Activated gamma-delta T cell (primary cell): ENCODE data around the gene SRRM2.

Experiments used
- DNase-seq: peaks from one replicate; lab custom pipeline; 2025; lab: John Stamatoyannopoulos, UW

SRRM2 gene

DNA sequence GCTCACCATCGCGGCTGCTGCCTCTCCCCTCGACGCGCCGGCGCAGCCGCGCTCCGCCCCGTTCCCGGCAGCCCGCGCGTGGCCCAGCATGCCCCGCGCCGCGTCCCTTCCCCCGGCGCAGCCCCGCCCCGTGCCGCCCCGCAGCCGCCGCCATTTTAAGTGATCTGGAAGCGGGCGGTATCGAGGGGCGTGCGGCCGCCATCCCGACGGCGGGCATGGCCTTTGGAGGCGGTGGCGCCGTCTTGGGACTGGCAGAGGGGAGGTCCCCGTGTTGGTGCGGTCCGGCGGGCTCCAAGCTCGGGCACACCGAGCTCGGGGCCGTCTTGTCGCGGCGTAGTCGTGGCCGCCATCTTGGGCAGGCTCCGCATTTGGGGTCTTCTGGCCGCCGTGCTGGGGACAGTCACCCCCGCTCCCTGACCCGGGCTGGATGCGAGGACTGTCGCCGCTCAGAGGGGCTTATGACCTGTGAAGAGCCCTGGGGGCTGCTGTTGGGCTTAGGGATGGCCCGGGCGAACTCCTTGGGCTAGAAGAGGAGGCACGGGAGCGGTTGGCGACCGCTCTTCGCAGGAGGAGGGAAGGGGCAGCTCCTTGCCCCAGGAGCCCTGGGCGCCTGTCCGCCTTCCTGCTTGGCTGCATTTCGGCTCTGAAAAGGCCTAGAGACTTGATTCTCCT lies 24.9 kb downstream of the SRRM2 start, which contains the start of gene ELOB:
Gene ELOB (minus strand): TSS at position 50 of the 672 bp plus-strand sequence. CDS start 41 bp downstream, at position 9.
- DNase-seq: peak; percentile 87

DNA sequence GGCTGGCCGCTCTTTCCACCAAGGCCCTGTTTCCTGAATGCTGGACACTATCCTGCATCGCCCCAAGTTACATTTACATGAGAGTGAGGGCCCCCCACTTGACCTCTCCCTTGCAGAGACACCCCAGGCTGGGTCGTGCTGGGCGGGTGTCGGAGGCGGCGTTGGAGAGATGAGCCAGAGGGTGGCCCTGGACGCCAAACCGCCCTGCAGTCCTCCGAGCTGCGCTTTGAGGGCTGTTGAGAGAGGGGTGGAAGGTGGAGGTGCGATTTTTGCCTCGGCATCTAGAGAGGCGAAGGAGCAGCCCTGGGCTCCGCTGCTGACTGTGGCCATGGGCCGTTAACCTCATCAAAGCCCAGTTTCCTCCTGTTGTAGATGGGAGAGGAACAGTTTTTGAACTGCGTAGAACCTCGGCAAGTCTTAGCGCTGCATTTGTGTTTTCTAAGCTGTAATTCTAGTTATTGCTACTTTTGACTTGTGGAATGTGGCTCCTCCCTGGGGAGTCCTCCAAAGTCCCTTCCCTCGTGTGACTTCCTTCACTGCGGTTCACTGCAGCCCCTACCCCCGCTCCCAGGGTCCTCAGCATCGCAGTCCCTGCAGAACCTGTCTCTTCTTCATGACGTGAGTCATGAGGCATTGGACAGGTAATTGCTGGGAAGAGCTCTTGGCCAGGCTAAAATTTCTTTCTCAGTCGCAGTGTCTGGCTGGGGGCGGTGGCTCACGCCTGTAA lies 25.6 kb downstream of the SRRM2 start:
- DNase-seq: no peak

DNA sequence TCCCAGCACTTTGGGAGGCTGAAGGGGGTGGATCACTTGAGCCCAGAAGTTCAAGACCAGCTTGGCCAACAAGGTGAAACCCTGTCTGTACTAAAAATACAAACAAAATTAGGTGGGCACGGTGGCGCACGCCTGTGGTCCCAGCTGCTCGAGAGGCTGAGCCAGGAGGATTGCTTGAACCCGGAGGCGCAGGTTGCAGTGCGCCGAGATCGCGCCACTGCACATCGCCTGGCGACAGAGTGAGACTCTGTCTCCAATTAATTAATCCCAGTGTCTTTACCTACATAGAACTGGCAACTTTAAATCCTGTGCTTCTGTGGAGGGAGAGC lies 26.2 kb downstream of the SRRM2 start:
- no peak for DNase-seq

DNA sequence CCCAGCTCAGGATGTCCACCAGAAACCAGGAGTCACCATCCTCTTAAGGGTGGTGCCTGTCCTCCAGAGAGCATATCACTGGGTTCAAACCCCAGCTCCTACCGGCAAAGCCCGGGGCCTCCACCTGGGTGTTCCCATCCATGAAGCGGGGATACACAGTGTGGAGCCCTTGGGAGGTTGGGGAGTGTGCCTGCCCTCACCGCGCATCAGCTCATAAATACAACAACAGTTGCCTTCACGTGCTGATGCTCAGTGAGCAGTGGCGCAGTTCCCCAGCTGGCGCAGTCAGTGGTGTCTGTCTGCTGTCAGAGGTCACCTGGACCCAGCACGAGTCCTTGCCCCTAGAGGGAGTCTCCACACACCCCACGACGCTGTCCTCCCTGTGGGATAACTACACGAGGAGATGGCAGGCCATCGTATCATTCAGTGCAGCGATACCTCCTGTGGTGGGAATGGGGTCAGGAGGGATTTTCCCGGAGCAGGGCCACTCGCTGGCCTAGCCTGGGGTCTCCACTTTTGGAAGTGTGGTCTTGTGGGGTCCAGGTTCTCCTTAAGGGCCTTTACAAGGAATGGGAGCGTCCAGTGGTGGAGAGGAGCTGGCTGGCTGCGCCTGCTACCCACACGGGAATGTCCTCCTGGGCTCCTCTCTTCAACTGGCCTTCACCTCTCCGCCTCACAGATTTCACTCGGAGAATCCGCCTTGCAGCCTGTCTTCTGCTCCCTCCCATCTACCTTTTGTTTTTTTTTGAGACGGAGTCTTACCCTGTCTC lies 26.9 kb downstream of the SRRM2 start:
- no peak for DNase-seq

DNA sequence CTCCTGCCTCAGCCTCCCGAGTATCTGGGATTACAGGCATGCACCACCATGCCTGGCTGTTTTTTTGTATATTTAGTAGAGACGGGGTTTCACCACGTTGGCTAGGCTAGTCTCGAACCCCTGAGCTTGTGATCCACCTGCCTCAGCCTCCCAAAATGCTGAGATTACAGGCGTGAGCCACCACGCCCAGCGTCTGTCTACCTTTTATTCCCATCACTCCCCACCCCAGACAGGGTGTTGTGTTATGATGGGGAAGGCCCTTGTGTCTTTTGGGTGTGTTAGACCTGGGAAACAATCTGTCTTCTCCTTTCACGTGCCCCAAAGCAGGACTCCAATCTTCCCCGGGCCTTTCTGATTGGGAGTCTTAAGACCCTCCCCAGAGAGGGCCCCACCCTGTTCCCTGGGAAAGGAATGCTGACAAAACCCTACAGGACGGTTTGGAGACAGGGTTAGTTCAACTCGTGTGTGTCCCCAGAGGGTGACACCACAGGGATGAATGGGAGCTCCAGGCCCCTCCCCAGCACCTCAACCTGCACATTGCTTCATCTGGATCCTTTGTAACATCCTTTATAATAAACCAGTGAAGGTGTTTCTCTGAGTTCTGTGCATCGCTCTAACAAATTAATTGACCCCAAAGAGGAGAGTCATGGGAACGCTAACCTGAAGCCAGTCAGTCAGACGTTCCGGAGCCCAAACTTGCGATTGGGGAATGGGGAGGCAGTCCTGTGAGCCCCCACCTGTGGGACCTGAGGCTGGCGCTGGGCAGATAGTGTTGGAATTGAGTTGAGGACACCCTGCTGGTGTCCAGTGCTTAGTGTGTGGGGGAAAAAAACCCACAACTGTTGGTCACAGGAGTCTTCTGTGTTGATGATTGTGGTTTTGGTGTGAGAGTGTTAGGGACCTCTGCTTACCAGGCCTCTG lies 27.8 kb downstream of the SRRM2 start:
- no peak for DNase-seq

DNA sequence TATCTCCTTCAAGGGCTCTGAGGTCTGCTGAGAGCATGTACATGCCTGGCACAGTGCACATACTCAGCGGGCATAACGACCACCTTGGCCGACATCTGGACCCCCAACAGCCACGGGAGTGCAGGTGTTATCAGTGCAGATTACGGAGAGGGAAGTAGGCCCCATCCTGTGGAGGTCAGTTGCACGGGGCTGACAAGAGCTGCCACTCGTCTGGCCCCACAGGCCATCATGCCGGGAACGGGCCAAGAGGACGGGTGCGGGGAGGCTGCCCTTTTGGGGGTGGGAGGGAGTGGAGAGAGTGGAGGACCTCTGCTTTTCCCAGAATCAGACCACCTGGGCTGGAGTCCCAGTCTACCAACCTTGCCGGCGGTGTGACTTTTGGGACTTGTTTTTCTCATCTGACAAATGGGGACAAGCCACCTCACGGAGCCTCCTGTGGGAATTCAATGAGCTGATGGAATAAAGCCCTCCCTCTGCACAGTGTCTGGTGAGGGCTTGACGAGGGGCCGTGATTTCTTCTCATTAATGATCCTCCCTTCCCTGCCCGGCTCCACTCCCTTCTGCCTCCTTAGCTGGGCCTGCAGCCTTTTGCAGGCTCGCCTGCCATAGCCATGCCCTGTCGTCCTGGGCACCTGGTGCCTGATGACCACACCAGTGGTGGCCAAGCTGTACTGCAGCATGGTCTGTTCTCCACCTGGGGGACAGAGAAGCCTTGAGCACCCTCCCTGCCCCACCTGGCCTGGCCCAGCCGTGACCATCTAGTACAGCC lies 30.3 kb downstream of the SRRM2 start:
- DNase-seq: no peak

DNA sequence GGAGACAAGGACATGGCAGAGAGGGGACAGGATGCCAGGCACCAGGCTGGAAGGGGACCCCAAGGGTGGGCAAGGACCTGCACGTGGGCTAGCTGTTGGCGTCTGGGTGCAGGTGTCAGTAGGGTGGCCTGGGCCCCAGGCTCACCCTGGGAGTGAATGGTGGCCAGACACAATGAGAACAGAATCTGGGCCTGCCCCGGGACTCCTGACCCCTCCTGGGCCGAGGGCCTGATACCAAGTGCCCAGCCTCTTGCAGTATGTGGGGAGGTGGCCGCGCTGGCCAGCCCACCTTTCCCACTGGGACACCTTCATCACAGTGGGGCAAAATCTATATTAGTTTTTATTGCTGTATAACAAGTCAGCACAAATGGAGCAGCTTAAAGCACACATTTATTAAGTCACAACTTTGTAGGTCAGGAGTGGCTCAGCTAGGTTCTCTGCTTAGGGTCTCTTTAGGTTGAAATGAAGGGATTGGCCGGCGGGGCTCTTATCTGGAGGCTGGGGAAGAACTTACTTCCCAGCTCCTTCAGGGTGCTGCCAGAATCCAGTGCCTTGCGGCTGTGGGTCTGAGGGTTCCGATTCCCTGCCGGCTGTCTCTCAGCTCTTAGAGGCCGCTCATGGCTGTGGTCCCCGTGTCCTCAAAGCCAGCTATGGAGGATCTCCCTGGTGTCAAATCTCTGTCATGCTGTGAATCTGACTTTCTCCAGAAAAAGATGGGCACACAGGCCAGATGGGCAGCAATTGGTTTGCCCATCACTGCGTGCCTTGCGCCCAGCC lies 31.3 kb downstream of the SRRM2 start:
- DNase-seq: no peak

DNA sequence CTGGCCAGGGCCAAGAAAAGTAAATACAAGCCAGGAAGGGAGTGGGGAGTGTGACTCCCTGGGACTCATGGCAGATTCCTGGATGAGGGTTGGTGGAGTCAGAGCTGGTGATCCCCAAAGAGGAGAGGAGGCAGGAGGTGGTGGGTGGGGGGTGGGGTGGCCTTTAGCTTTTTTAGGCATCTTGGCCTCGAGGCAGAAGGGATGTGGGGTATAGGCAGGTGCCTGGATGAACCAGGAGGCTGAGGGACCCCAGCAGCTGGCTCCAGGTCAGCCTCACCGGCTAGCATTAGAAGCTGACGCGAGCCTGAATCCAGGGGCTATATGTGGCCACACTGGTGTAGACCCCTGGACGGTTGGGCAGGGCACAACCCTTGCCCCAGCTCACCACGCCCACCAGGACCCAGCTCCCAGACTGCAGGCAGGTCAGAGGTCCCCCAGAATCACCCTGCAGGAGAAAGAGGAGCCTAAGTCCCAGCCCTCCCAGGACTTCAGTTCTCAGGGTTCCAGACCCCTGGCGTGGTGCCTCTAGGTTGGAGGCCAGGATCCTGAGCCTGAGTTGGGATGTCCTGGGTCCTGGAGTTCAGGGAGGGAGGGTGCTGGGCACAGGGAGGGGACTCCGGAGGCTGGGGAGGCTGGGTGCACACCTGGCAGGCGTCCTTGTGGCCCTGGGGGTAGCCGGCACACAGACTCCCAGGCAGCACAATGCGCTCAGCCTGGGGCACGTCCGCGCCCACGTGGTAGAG lies 32.1 kb downstream of the SRRM2 start:
- DNase-seq: no peak

DNA sequence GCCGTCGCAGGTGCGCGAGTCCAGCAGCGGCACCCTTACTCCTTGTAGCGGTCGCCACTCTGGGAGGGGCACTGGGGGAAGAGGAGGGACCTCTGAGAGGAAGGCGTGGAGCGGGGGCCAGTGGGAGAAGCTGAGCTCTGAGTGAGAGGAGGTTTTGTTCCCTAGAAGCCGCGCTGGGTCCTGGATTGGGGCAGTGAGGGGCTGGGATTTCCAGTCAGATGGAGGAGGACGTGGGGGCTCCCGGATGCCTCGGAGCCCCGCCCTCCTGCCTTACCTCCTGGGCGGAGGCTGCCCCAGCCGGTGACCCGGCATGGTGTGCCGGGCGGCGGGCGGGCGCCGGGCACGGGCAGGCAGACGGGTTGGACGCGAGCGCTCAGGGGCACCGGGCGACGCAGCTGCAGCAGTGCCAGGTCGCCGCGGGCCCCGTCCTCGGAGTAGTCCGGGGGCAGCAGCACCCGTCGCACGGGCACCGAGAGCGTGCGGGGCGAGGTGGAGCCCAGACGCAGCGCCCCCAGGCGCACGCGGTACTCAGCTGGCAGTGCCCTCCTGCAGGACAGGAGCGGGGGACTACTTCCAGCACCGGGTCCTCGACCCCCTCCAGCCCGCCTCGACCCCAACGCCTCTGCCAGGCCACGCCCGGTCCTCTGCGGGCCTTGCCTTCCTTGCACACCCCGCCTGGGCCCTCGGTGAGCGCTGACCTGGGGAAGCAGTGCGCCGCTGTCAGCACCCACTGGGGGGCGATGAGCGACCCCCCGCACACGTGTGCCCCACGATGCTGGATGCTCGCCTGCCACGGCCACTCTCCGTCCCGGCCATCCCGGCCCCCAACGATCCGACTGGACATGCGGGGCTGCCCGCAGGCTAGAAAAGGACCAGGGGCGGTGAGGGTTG lies 32.9 kb downstream of the SRRM2 start:
- no peak for DNase-seq

DNA sequence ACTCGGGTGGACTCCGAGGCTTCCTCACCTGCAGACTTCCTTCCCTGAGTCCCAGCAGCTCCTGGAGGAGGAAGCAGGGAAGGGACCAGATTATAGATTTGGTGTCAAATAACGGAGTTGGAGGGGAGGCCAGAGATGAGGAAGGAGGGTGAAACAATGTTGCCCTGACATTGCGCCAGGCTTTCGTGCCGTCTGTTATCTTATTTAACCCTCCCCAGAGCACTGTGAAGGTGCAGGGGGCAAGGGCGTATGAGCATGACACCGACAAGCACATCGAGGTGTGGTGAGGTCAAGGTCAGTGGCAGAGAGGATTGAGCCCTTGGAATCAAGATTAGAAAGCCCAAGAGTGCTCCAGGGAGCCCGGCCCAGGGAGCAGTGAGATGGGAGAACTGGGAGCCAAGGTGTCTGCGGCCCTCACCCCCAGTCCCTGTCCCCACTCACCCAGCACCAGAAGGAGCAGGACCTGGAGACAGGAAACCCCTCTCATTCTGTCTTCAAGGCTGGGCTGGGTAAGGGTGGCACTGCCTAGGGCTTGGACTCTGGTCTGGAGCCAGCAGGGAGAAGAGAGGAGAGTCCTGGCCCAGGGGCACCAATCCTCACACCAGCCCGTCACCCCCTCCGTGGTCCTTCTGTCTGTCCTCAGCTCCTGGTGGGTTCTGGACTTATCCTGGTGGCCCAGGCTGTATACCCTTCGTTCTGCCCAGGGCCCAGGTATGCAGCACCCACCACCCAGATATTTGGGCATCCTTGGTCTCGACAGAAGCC lies 33.8 kb downstream of the SRRM2 start:
- DNase-seq: no peak

DNA sequence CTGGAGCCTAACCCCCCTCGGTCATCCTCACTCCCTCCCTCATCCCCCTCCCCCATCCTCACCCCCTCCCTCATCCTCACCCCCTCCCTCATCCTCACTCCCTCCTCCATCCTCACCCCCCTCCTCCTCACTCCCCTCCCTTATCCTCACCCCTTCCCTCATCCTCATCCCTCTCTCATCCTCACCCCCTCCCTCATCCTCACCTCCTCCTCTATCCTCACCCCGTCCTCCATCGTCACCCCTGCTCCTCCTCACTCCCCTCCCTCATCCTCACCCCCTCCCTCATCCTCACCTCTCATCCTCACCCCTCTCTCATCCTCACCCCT lies 34.4 kb downstream of the SRRM2 start:
- no peak for DNase-seq

DNA sequence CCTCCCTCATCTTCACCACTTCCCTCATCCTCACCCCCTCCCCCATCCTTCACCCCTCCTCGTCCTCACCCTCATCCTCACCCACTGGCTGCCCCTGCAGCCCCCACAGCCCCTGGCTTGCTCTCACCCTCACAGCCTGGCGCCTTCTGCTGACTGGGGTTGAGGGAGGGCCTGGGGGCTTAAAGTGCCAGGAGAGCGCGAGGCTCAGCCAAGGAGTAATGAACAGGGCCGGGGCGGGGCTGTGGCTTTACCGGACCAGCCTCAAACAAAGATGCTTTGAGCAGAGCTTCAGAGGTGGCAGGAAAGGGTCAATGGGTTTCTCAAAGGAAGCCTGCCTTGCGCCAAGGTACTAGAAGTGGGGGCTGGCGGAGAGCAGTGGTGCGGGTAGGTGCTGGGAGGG lies 35.0 kb downstream of the SRRM2 start, which contains the start of gene PRSS33:
Gene PRSS33 (minus strand): TSS at position 155 of the 400 bp plus-strand sequence. CDS start 1,013 bp downstream, outside the sequence.
- no peak for DNase-seq

DNA sequence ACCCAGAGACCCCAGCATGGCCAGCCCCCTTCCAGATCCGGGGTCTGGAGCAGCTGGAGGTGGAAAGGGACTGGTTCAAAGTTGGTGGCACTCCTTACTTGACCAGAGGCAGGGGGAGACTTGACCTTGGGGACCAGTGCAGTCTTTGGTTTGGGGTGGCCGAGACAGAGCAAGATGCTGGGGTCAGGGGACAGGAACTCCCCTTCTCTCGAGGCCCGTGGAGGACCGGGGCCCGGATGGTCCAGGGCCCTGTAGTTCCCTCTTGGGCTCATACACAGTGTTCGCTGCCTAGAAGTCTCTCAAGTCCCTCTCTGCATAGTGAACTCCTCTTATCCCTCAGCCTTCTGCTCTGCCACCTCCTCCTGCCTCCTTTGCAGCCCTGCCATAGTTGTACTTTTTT lies 35.5 kb downstream of the SRRM2 start:
- no peak for DNase-seq

DNA sequence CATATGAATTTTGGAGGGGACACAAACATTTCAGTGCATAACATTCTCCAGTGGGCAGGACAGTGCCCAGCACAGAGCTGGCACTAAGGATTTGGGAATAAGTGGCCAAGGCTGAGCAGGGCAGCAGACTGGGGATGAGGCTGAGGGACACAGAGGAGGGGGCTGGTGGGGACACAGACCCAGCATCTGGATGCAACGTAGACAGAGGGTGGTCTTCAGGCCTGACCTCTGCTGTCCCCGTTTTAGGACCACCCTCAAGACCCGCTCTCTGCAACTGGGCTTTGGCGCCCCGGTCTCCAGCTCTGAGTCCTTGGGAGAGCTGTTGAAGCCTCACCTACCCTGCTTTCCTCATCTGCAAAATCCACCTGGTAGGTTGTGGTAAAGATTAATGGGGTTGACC lies 38.2 kb downstream of the SRRM2 start:
- no peak for DNase-seq

DNA sequence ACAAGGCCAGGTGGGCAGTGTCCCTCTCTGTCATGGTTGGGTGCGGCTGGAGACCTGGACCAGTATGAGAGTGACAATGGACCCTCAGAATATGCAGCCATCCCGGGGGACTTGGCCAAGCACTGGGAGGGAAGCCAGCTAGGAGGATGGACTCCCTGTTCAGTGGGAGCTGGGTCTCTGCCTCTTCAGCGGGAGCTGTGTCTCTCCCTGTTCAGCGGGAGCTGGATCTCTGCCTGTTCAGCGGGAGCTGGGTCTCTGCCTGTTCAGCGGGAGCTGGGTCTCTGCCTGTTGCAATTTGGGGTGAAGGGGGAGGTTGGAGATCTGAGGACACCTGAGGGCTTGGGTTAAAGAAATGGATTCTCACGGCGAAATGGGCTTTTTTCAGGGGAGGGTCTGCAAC lies 38.7 kb downstream of the SRRM2 start:
- DNase-seq: no peak

DNA sequence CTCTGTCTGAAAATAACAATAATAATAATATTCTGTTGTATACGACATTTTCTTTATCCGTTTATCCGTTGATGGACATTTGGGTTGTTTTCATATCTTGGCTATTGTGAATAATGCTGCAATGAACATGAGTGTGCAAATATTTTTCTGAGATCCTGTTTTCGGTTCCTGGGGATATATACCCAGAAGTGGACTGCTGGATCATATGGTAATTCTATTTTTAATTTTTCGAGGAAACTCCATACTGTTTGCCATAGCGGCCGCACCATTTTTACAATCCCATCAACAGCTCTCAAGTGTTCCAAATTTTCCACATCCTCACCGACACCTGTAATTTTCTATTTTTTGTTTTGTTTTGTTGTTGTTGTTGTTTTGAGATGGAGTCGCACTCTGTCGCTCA lies 40.5 kb downstream of the SRRM2 start:
- no peak for DNase-seq

DNA sequence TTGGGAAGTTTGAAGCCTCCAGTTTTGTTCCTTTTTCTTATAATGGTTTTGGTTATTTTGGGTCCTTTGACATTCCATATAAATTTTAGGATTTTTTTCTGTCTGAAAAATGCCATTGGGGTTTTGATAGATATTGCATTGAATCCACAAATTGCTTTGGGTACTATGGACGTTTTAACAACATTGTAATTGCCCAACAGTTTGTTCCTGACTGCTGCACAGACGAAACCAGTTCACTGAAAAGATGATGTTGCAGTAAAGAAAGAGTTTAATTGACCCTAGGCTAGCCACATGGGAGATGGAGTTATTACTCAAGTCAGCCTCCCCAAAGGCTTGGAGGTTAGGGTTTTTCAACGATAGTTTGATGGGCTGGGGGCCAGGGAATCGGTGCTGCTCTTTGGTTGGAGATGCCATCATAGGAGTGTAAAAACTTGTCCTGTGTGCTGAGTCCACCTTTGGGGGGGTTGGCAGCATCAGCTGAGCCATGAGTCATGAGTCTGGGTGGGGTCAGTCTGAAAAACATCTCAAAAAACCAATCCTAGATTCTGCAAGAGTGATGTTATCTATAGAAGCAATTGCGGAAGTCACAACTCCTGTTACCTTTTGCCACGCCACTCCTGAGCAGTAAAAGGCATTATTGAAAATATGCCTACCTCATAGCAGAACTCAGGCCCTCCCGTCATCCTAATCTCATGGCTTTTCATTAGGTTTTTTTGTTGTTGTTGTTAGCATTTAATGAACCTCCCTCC lies 43.1 kb downstream of the SRRM2 start:
- DNase-seq: no peak
